PFSK-1 (cell line): ENCODE measurements around the gene TUBB.

Experiments used
- SIN3A ChIP-seq: IDR thresholded peaks from 2 replicates; pipeline ENCODE4 v1.6.1; 2012; ENCODE audit warnings: mild to moderate bottlenecking, low read length, moderate library complexity, borderline replicate concordance; ENCODE audit not compliant: insufficient read depth
- TAF1 ChIP-seq: IDR thresholded peaks from 2 replicates; pipeline ENCODE4 v1.6.1; 2012; ENCODE audit warnings: low read length, control low read depth, borderline replicate concordance; ENCODE audit not compliant: insufficient read depth

DNA sequence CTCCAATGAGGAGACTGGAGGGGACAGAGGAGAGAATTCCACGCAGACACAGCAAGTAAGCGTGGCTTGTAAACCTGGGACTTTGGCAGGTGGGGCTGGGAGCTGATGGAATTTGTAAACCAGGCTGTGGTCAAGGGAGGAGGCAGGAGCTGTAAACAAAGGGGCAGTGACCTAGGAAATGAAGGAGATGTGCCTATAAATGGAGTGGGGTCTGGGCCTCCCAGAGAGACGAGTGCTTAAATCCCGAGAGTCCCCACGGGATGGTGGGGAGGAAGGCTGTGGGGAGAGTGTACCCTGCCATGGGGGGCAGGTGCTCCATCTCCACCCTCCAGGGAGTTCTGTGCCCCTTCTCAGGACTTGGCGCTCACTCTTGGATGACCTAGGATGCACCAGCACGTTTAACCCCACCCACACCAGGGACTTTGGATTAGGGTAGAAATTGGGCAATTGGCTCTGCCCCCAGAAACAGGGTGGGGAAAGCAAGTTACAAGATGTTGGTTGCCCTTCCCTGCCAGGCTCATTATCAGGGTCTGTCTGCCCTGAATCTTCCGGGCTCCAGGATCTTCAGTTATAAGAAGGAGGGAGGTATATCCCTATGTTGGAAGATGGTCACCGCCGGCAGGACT, 43.4 kb upstream of the TUBB start:
- TF ChIP-seq TAF1: no peak
- no peak for TF ChIP-seq SIN3A
